GM21786 (cell line): Measurements from ENCODE around the gene ANKHD1.

ENCODE experiments used
- ATAC-seq: cut with Tn5 transposase; IDR thresholded peaks from one replicate; pipeline ENCODE4 v1.9.1; 2021; ENCODE audit not compliant: unreplicated experiment

ANKHD1 gene

DNA sequence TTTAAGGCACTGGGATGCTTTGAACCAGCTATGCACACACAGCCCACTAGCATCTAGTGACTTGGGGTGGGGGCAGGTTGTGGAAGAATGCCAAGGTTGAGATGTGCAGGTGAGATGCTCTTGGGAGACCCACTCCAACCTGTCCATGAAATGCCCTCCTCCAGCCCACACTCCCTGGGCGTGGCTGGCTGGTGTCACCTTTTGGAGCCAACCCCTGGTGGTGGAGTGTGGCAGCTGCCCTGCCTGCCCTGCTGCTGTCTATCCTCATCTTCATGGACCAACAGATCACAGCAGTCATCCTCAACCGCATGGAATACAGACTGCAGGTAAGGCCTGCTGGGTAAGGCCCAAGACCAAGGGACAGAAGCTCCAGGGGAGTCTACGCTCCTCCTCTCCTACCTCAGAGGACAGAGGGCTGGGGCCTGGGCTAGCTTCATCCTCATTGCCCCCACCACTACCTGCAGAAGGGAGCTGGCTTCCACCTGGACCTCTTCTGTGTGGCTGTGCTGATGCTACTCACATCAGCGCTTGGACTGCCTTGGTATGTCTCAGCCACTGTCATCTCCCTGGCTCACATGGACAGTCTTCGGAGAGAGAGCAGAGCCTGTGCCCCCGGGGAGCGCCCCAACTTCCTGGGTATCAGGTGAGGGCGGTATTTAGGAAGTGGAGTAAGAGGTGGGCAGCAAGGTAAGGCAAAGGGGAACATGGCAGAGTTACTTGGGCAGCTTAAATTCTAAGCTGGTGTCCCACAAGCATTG is 34.2 kb upstream of the ANKHD1 start:
- no peak for ATAC-seq

DNA sequence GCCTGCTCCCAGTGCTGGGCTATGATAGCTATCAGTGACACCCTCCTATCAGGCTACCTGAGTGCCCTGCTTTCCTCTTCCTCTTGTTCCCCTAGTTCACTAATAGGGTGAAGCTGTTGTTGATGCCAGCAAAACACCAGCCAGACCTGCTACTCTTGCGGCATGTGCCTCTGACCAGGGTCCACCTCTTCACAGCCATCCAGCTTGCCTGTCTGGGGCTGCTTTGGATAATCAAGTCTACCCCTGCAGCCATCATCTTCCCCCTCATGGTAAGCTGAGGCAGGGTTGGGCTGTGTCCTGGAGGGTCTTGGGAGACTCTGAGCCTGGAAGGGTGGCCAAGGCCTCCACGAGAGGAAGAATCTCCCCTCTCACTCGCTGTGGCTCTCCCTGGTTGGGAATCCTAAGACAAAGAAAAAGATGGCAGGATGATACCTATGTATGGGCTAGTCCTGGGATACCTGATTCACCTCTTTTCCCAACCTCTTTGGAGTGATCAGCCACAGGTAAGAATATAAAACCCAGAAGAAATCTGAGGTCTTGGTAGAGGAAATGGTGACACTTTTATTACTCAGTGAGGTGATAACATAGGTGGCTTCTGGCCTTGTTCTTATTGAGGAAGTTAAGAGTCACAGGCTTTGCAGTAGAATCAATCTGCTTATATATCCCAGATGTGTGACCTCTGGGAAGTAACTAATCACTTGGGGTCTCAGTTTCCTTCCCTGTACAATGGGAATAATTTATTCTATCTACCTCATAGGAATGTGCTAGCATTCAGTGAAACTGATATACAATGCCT is 30.1 kb upstream of the ANKHD1 start:
- no peak for ATAC-seq

DNA sequence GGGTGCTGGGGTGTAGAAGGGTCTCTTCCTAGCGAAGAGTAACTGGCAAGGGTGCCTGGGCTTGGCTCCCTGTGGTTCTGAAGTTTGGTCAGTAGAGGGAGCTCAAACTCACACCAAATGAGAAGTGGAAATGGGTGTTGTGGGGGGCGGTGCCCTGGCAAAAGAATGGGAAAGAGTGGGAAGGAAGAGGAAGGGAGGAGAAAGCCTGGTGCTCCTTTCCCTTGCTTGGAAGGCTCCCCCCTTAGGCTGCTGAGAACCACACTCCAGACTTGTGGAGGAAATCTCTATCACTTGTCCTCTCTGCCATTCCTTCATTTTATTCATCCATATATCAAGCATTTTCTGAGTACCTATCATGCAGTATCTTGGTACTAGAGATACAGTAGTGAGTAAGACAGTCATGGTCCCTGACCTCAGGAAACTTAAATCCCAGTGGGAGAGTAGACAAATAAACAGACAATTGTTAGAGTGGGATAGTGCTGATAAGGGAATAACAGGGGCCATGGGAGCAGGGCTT is 28.6 kb upstream of the ANKHD1 start:
- no peak for ATAC-seq

DNA sequence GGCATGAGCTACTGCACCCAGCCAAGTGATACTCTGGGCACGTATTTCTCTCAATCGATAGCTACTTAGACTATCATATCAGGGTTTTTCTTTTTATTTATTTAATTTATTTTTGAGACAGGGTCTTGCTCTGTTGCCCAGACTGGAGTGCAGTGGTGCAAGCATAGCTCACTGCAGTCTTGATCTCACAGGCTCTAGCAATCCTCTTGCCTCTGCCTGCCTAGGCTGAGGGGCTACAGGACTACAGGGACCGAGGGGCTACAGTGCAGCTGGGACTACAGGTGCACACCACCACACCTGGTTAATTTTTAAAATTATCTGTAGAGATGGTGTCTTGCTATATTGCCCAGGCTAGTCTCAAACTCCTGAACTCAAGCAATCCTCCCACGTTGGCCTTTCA is 20.3 kb upstream of the ANKHD1 start:
- no peak for ATAC-seq

DNA sequence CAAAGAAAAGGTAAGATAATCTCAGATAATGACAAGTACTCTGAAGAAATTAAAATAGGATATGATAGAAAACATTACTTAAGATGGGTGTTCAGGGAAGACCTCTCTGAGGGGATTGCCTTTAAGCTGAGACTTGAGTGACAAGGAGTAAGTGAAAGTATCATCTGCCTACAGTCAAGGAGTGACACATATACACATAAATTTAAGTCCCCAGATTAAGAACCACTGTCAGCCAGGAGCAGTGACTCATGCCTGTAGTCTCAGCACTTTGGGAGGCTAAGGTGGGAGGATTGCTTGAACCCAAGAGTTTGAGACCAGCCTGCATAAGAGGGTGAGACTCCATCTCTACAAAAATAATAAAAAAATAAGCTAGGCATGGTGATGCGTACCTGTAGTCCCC is 19.7 kb upstream of the ANKHD1 start:
- ATAC-seq, result no peak

DNA sequence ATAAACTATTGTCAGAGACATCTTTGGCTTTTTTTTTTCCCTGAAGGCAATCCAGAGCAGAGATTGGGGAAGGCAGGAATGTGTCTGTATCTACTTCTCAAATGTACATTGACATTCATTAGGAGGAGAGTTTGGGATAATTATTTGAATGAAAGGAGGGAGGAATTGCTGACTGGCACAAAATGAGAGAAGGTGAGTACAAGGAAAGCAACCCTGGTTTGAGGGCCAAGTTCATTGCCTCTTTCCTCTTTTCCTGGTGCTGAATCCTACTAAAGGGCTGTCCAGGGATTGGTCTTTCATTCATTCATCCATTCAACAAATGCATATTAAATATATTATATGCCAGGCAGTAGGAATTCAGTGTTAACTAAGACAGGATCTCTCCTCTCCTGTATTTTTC is 18.8 kb upstream of the ANKHD1 start:
- no peak for ATAC-seq

DNA sequence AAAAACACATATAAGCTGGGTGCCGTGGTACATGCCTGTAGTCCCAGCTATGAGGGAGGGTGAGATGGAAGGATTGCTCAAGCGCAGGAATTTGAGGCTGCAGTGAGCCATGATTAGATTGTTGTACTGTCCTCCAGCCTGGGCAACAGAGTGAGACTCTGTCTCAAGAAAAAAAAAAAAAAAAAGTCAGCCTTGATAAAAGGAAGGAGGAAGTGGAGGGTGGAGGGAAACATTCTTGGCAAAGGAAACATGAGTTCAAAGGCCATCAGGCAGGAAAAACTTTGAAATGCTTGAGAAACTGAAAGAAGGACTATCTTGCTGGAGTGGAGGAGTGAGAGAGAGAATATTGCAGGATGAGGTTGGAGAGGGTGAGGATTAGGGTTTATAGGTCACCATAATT is 18.3 kb upstream of the ANKHD1 start:
- ATAC-seq, result no peak

DNA sequence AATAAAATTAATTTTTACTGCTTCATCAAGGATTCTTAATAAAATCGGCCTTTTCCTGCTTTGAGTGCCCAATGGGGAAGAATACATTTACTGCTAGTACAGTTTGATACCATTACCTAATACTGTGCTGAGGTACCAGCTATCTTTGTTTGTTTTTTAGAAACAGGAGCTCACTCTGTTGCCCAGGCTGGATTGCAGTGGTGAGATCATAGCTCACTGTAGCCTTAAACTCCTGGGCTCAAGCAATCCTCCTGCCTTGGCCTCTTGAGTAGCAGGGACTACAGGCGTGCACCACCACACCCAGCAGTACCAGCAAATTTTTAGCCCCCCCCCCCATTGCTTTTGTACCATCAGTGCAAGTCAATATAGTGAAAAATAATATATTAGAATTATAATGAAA is 13.6 kb upstream of the ANKHD1 start:
- no peak for ATAC-seq

DNA sequence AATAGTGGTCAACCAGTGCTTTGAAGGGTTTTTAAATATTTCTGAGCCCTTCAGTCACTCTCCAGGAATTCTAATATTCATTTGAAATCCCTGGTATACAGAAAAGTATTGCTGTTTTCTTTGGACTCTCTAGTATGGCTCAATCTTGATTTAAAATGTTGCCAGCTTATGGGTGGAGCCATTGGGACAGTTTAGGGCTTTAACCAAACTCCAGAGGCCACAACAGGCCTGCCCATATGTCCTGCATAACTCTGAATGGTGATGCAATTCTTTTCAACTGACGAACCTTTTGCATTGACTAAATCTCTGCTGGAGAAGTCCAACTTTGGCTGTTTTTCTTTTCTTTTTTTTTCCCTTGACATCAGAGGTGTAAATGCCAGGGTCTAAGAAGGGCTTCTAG is 10.3 kb upstream of the ANKHD1 start:
- no peak for ATAC-seq

DNA sequence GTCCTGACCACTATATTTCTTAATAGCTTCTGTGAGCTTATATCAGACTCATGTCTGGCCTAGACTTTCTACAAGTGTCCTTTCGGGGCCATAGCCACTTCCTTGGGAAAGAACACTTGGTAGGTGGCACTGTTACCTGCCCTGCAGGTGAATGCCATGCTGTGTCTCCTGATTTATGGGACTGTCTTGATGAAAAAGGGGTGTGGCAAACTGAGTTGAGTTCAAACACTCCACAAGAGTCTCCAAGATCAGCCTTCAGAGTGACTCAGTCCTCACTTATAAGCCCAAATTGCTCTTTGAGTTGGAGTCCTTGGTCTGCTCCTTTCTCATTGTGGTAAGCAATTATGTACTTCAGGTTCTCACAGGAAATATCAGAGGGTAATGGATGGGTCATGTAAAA is 9.9 kb upstream of the ANKHD1 start:
- no peak for ATAC-seq

DNA sequence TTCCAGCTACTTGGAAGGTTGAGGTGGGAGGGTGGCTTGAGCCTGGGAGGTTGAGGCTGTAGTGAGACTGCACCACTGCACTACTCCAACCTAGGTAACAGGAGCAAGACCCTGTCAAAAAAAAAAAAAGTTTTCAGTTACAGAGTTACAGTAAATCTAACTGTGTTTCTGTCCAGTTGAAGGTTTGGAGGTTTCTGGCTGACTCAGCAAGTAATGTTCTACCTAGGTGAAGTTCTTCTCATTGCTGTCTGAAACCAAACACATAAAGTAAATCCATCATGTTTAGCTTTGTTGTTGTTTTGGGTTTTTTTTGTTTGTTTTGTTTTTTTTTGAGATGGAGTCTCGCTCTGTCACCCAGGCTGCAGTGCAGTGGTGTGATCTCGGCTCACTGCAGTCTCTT is 7.9 kb upstream of the ANKHD1 start:
- ATAC-seq, result no peak

DNA sequence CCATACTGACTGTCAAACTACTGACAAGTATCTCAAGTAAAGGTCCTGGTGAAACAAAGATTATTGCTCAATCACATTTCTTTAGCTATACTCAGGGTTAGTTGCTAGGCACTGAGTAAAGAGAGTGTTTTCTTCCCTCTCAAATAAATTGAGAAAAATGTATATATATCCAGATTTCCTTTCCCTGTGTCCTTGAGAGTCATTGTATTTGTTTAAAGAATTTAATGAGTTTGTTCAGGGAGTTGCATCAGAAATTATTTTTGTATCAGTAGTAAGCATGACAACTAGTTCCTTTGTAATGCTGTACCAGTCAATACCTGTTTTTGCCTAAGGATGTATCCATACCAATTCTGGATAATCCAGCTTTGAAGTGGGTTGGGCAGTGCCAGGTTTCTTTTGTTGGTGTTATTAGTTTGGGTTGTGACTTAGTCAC is 3.2 kb upstream of the ANKHD1 start:
- no peak for ATAC-seq

DNA sequence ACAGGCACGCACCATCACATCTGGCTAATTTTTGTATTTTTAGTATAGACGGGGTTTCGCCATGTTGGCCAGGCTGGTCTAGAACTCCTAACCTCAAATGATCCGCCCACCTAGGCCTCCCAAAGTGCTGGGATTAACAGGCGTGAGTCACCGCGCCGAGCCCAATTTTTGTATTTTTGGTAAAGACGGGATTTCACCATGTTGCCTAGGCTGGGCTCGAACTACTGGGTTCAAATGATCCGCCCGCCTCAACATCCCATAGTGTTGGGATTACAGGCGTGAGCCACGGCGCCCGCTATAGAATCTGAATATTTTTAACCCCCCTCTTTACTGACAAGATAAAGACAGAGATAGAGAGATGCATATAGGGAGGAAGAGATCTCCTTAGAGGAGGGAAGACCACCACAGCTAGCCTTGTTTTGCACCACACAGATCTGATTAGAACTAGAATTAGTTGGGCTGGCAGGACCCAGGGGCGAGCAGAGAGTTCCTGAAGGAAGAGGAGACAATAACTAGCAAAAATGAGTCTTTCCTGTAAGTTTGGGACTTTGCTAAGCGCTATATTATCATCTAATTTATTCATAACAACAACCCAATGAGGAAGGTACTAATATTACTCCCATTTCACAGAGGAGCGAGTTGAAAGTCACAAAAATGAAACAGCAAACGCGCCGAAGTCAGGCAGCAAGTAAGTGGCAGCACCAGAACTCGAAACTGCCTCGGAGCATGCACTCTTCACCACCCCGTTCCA is 1.5 kb upstream of the ANKHD1 start:
- no peak for ATAC-seq

DNA sequence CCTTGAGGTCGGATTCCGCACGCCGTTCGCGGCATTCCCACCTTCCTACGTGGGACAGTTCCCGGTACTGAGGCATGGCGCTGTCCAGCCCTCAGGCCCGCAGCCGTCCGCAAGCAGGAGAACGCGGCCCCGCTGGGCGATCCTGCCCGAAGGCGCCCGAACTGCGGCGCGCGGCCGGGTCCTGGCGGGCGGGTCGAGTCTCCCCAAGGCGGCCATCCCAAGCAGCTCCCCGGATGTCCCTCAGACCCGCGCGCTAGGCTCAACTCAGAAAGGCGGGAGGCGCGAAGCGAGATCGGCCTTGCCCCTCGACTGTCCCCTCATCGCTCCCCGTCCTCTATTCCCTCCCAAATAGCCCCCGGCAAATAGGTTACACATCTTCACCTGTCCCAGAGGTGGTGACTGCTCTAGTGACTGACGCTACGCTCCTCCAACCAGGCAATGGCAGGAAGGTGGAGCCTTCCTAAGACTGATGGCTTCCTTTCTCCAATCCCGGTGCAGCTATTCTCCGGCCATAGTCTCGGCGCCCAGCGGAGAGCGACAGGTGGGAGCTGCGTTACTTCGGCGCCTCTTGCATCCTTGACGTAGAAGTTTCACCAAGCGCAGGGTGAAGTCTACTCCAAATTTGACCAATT is 787 bp upstream of the ANKHD1 start:
- peak; percentile 68 for ATAC-seq

DNA sequence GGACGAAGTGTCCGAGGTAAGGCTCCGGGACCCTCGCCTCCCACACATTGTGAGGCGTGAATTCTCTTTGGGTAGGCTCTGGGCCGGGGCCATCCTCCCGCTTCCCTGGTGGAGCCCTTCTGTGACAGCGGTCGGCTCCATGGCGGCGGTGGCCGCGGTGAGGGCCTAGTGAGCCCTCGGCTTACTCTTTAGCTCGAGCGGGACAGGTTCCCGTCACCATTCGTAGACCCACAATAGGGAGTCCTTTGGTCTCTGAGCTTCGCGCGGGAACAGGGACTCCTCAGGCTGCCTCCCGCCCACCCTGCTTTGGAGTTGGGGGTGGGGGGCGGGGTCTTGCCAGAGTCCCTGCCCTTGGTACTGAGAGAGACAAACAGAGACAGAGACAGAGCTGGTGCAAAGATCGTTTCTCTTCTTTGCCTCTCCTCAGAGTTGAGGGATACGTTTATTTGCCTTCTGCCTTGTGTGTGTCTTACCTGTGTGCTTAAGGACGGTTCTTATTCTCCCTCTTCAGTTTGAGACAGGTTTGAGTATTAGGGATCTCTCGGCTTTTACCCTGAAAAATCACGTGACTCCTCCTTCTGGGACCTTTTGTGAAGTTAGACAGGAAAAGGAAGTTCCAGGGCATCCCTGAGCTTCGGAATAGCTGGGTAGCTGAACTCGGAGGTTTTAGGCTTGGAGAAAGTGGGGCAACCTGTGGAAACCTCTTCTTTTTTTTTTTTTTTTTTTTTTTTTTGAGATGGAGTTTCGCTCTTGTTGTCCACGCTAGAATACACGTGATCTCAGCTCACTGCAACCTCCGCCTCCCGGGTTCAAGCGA is 833 bp downstream of the ANKHD1 start:
- ATAC-seq, result no peak

DNA sequence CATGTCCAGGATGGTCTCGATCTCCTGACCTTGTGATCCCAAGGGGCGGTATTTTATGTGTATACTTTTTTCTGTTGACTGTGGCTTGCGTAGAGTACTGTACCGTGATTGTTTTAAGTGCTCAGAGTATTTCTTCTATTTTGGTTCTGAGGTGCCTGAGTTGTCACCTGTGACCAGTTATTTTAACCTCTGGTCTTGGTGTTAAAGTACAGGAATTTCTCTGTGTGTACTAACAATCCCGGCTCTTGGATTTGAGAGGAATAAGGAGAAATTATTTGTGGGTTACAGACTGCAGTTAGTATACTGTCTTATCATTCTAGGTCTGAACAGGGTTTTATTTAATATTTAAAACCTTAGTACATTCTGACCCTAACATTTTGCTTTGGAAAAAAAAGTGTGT is 2.0 kb downstream of the ANKHD1 start:
- no peak for ATAC-seq

DNA sequence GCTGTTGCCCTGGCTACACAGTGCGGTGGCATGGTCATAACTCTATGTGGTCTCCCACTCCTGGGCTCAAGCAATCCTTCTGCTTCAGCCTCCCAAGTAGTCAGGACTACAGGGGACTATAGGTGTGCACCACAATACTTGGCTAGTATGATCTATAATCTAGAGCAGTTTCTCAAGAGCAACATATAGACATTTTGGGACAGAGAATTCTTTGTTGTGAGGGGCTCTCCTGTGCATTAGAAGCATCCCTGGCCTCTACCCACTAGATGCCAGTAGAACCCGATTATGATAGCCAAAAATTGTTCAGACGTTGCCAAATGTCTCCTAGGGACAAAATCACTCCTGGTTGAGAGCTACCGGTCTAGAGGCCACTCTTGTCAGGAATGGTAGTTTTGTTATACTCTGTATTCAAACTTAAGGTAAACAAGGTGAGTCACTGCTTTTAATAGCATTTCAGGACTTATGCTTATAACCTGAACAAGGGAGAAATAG is 7.2 kb downstream of the ANKHD1 start:
- ATAC-seq, result no peak

DNA sequence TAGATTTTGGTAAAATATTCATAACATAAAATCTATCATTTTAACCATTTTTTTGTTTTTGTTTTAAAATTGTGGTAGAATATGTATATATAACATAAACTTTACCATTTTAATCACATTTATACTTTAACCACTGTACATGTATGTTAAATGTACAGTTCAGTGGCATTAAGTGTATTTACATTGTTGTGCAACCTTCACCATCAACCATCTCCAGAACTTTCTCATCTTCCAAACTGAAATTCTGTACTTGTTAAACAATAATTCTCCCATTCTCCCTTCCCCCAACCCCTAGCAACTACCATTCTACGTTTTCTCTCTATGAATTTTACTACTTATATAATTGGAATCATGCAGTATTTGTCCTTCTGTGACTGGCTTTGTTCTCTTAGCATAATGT is 11.6 kb downstream of the ANKHD1 start:
- no peak for ATAC-seq

DNA sequence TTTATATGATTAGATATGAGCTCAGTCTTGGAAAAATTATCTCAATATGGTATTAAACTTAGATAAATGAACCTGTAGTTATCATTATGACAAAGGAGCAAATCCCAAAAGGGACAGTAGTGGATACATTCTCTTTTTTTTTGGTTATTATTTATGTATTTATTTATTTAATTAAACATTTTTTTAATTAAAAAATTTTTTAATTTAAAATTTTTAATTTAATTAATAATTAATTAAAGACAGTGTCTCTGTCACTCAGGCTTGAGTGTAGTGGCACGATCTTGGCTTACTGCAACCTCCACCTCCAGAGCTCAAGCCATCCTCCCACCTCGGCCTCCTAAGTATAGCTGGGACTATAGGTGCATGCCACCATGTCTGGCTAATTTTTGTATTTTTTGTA is 15.6 kb downstream of the ANKHD1 start:
- ATAC-seq, result no peak

DNA sequence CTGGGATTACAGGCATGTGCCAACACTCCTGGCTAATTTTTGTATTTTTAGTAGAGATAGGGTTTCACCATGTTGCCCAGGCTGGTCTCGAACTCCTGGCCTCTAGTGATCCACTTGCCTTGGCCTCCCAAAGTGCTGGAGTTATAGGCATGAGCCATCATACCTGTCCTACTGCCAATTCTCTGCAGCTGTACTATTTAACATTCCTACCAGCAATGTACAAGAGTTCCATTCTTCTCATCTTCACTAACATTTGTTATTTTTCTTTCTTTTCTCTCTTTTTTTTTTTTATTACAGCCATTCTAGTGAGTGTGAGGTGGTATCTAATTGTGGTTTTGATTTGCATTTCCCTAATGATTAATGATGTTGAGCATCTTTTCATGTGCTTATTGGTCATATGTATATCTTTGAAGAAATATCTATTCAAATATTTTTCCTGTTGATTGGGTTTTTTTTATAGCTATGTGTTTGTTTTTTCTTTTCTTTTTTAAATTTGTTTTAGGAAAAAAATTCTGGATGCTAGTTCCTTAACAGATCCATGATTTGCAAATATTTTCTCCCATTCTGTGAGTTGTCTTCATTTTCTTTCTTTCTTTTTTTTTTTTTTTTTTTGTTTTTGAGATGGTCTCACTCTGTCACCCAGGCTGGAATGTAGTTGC is 17.4 kb downstream of the ANKHD1 start:
- ATAC-seq, result no peak
